ENCODE data around the gene PCNX1.

PCNX1 gene

DNA sequence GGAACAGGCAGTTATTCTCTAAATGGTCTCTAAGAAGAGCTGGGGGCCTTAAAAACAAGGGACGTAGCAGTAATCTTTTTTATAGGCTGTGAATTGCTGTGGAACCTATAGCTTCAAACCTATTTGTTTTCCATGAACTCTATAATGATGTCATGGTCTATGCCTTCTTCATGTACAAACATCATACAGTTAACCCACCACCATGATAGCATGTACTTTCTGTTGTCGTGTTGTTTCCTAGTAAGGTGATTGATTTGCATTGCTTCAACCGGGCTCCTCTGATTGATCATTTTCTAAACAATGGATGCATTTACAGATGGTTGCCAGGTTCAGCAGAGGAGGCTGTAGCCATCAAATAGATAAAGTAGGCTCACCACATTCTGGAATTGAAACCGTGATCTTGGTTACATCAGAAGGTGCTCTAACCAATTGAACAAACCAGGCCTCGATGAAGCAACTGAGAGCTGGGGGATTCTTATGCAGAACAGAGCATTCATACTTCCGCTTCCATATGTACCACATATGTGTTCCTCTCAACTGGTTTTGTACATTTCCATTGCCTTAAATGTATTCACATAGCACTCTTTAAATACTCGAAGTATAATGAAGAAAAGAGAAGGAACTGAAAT lies 25.6 kb upstream of the PCNX1 start:
- Histone ChIP-seq H3K79me2 (ENCODE audit: insufficient read depth, low read length) (no peaks in the 10 kb centered on the region), H2AFZ (ENCODE audit: low read depth, low read length, severe bottlenecking) (no peak overlapping the region), H3K4me3 (ENCODE audit: insufficient read depth, low read length, poor library complexity, severe bottlenecking) (no peak overlapping the region), H3K9ac (ENCODE audit: low read length) (no peak overlapping the region), H3K27ac (ENCODE audit: low read depth, low read length) (no peak overlapping the region), H3K9me2 (replicated peaks; ENCODE audit: insufficient read depth, low read length) (no peaks in the 10 kb centered on the region), H3K4me2 (ENCODE audit: low read depth, low read length, poor library complexity, severe bottlenecking) (no peak overlapping the region), H3F3A (ENCODE audit: insufficient read depth) (no peaks in the 10 kb centered on the region), H4K20me1 (ENCODE audit: low read depth, low read length) (no peaks in the 10 kb centered on the region), H3K27me3 (ENCODE audit: low read length) (no peaks in the 10 kb centered on the region), H3K9me3 (ENCODE audit: insufficient read depth, low read length) (no peaks in the 10 kb centered on the region), H3K36me3 (ENCODE audit: low read length) (no peaks in the 10 kb centered on the region)
- TF ChIP-seq EZH2phosphoT487 (conservative IDR thresholded peaks at IDR 0.05; ENCODE audit: low read length), result no peak
- TF ChIP-seq, protein P1, sequence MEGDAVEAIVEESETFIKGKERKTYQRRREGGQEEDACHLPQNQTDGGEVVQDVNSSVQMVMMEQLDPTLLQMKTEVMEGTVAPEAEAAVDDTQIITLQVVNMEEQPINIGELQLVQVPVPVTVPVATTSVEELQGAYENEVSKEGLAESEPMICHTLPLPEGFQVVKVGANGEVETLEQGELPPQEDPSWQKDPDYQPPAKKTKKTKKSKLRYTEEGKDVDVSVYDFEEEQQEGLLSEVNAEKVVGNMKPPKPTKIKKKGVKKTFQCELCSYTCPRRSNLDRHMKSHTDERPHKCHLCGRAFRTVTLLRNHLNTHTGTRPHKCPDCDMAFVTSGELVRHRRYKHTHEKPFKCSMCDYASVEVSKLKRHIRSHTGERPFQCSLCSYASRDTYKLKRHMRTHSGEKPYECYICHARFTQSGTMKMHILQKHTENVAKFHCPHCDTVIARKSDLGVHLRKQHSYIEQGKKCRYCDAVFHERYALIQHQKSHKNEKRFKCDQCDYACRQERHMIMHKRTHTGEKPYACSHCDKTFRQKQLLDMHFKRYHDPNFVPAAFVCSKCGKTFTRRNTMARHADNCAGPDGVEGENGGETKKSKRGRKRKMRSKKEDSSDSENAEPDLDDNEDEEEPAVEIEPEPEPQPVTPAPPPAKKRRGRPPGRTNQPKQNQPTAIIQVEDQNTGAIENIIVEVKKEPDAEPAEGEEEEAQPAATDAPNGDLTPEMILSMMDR (IDR thresholded peaks at IDR 0.05; ENCODE audit: insufficient read depth, low read length, poor library complexity, severe bottlenecking), result no peak

DNA sequence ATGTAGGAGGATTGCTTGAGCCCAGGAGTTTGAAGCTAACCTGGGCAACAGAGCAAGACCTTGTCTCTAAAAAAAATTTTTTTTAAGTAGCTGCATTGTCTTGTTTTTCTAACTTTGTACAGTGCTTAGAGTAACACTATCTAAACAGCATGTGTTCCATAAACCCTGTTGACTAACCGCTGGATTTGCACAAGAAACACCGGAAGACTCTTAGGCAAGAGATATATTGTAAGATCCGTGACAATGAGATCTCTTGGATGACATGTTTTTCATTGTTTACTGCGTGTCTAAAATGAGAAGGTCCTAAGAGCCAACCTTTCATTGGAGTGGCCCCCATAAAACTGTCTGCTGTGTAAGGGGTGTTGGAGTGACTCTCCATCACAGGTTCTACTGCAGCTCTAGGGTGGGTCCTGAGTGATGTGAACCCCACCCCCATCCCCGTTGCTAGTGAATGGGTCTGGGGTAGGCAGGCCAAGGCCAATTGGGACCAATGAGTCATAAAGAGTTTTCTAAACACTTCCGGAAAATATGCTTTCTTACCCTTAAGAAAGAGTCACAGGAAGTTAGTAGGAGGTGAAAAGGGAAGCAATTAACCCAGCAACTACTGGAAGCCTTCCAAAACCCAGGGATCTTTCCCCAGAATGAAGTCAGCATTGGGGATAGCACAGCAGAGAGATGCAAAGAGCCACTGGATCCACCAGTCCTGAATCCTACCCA lies 24.3 kb upstream of the PCNX1 start:
- Histone ChIP-seq H3K9me2 (replicated peaks; ENCODE audit: insufficient read depth, low read length) (no peaks in the 10 kb centered on the region), H3K4me3 (ENCODE audit: insufficient read depth, low read length, poor library complexity, severe bottlenecking) (no peak overlapping the region), H3K9ac (ENCODE audit: low read length) (no peak overlapping the region), H3F3A (ENCODE audit: insufficient read depth) (no peaks in the 10 kb centered on the region), H3K79me2 (ENCODE audit: insufficient read depth, low read length) (no peaks in the 10 kb centered on the region), H2AFZ (ENCODE audit: low read depth, low read length, severe bottlenecking) (no peak overlapping the region), H3K27me3 (ENCODE audit: low read length) (no peaks in the 10 kb centered on the region), H3K9me3 (ENCODE audit: insufficient read depth, low read length) (no peaks in the 10 kb centered on the region), H4K20me1 (ENCODE audit: low read depth, low read length) (no peaks in the 10 kb centered on the region), H3K4me2 (ENCODE audit: low read depth, low read length, poor library complexity, severe bottlenecking) (no peak overlapping the region), H3K27ac (ENCODE audit: low read depth, low read length) (no peak overlapping the region), H3K36me3 (ENCODE audit: low read length) (no peaks in the 10 kb centered on the region)
- TF ChIP-seq, protein P1 (IDR thresholded peaks at IDR 0.05; ENCODE audit: insufficient read depth, low read length, poor library complexity, severe bottlenecking), result no peak
- no peak for TF ChIP-seq EZH2phosphoT487 (conservative IDR thresholded peaks at IDR 0.05; ENCODE audit: low read length)

DNA sequence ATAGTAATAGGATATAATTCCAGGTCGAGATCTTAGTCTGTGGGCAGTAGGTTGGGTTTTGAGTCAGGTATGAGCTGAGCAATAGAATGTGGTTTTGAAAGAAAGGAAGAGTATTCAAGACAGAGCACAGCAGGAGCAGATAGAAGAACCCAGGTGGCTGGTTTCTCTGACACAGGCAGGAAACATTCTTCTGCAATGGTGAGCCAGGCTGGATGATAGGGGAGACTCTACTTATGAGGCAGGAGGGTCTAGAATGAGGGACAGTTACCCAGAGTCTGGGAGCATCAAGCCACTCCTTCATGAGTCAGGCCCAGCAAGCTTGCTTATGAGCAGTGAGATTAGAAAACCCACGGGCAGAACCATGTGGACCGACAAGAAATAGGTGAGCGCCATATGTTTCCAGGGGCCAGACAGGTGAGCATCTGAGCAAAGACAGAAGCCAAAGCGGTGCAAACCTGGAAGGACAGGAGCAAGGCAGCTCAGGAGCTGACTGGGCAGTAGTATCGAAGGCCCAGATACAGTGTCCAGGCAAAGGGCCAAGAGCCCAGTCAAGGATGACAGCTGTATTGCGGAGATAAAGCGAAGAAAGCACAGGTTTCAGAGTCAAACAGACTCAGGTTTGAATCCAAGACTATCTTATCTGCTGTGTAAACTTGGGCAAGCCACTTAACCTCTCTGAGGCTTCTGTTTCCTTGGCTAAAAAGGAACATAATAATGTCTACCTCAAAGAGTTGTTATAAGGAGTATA lies 22.5 kb upstream of the PCNX1 start:
- H3K9ac ChIP-seq (ENCODE audit: low read length), result no peak overlapping the region
- no peak overlapping the region for H3K4me3 ChIP-seq (ENCODE audit: insufficient read depth, low read length, poor library complexity, severe bottlenecking)
- no peaks in the 10 kb centered on the region for H3K9me3 ChIP-seq (ENCODE audit: insufficient read depth, low read length)
- H4K20me1 ChIP-seq (ENCODE audit: low read depth, low read length), result no peaks in the 10 kb centered on the region
- no peaks in the 10 kb centered on the region for H3F3A ChIP-seq (ENCODE audit: insufficient read depth)
- no peaks in the 10 kb centered on the region for H3K27me3 ChIP-seq (ENCODE audit: low read length)
- no peak overlapping the region for H2AFZ ChIP-seq (ENCODE audit: low read depth, low read length, severe bottlenecking)
- H3K36me3 ChIP-seq (ENCODE audit: low read length), result no peaks in the 10 kb centered on the region
- TF ChIP-seq EZH2phosphoT487 (conservative IDR thresholded peaks at IDR 0.05; ENCODE audit: low read length), result no peak
- TF ChIP-seq, protein P1 (IDR thresholded peaks at IDR 0.05; ENCODE audit: insufficient read depth, low read length, poor library complexity, severe bottlenecking), result no peak
- no peaks in the 10 kb centered on the region for H3K79me2 ChIP-seq (ENCODE audit: insufficient read depth, low read length)
- H3K9me2 ChIP-seq (replicated peaks; ENCODE audit: insufficient read depth, low read length), result no peaks in the 10 kb centered on the region
- no peak overlapping the region for H3K4me2 ChIP-seq (ENCODE audit: low read depth, low read length, poor library complexity, severe bottlenecking)
- no peak overlapping the region for H3K27ac ChIP-seq (ENCODE audit: low read depth, low read length)

All from SU-DHL-6 (cell line).